VCaP (cell line): Measurements from ENCODE around the gene CCRL2.

ENCODE experiments used
- H3K27ac ChIP-seq: fragments of 450-650 bp; 2 replicates; pipeline ENCODE4 v1.5.1; 2017
- TF ChIP-seq, protein P1 (sequence below): fragments of 450-650 bp; conservative IDR thresholded peaks from 2 replicates; pipeline ENCODE4 v1.5.1; 2017; ENCODE audit warnings: mild to moderate bottlenecking, moderate library complexity

CCRL2 gene

DNA sequence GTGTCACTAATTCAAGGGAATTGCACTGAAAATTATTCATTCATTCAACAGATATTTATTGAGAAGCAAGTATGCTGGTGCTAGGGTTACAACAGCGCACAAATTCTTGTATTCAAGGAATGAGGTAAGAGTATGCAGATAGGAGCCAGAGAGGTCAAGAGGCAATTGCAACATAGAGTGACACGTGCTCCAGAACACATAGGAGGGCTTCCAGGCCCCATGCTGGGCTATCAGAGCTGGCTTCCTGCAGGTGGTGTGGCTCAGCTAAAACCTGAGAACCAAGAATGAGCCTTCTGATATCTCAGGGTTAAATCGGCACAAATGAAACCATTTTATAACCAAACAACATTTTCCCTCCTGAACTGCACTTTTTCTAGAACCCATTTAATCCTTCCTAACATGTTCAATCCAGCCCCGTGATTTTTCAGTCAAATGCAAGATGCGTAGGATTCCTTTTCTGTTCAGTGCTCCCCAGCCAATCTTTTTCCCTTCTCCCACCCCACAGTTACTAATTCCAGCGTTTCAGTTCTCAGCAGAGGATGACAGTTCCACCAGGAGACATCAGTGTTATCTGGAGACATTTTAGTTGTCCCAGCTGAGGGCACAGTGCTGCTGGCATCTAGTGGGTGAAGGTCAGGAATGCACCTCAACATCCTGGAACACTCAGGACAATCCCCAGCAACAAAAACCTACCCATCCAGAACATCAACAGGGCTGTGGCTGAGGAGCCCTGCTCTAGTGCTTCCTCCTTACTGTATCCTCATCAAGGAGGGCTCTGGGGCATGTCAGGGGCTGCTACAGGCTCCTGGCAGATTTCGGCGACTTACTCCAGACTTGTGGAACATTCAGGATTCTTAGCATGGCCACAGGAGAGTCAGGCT, 13.3 kb upstream of the CCRL2 start:
- TF ChIP-seq, protein P1, sequence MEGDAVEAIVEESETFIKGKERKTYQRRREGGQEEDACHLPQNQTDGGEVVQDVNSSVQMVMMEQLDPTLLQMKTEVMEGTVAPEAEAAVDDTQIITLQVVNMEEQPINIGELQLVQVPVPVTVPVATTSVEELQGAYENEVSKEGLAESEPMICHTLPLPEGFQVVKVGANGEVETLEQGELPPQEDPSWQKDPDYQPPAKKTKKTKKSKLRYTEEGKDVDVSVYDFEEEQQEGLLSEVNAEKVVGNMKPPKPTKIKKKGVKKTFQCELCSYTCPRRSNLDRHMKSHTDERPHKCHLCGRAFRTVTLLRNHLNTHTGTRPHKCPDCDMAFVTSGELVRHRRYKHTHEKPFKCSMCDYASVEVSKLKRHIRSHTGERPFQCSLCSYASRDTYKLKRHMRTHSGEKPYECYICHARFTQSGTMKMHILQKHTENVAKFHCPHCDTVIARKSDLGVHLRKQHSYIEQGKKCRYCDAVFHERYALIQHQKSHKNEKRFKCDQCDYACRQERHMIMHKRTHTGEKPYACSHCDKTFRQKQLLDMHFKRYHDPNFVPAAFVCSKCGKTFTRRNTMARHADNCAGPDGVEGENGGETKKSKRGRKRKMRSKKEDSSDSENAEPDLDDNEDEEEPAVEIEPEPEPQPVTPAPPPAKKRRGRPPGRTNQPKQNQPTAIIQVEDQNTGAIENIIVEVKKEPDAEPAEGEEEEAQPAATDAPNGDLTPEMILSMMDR: no peak
- H3K27ac ChIP-seq: no peak overlapping the region

DNA sequence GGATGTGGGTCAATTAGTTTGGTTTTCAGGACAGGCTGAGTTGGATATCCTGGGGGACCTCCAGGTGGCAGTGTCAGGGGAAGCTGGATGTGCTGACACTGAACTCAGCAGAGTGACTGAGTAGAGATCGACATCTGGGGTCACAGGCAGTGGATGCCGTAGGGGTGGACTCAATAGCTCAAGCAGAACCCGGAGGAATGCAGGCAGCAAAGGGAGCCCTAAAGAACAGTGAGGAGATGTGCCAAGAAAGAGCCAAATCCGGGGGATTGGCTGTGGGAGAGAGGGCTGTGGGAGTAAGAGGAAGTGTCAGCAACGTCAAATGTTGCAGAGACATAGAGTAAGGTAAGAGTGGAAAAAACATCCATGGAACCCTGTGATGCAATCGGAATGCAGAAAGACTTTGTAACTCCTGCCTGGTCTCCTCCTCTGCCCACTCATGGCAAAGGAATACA, 11.8 kb upstream of the CCRL2 start:
- TF ChIP-seq, protein P1: no peak; the same call in 1 of the 2 replicates

DNA sequence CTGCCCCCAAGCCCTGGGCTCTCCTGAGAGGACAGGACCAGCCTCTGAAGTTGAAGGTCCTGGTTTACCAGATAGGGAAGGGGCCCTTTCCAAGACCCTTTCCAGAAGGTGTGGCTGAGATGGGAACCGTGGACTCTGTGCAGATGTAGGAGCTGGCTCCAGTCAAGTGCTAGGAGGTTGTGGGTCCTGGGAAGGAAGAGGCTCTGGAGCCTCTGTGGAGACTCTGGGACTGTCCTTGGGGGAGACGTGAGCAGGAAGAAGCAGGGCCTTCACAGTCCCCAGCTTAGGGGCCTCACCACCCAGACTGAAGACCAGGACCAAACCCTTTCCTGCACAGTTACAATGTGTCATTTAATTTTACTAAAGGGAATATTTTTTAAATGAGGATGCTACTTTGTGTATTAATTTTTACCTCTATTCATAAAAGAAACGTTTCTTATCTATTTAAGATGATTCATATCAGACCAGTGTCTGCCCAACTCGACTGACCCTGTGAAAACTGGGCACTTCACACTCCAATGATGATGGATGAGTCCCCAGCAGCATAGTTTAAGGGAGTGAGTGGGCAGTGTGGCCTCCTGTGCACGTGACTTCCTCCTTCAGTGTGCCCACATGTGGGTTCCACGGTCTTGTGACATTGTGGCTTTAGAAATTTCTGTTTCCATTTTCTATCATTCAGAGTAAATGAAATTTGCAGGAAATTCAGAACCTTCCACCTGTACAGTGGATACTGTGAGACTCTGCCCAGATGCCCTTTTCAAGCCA, 11.1 kb upstream of the CCRL2 start:
- TF ChIP-seq, protein P1: no peak
- no peak overlapping the region for H3K27ac ChIP-seq

More for the DNA sequence above, 11.8 kb upstream of the CCRL2 start:
- no peak overlapping the region for H3K27ac ChIP-seq

DNA sequence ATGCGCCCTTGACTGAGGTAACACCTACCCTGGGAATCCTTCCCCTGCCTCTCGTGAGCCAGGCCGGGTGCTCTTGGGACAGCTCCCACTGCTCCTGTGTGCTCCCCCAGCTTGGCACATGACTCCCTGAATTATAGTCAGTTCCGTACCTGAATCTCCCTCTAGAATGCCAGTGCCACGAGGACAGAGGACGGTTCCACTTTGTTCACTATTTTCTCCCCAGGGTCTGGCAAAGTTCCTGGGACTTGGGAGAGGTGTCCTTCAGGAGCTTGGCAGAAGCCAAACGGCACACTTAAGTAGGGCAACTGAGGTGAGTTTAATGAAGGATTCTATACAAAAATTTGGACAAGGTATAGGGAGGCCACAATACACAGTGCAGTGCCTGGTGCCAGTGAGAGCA, 9.9 kb upstream of the CCRL2 start:
- H3K27ac ChIP-seq: no peak overlapping the region
- TF ChIP-seq, protein P1: no peak

DNA sequence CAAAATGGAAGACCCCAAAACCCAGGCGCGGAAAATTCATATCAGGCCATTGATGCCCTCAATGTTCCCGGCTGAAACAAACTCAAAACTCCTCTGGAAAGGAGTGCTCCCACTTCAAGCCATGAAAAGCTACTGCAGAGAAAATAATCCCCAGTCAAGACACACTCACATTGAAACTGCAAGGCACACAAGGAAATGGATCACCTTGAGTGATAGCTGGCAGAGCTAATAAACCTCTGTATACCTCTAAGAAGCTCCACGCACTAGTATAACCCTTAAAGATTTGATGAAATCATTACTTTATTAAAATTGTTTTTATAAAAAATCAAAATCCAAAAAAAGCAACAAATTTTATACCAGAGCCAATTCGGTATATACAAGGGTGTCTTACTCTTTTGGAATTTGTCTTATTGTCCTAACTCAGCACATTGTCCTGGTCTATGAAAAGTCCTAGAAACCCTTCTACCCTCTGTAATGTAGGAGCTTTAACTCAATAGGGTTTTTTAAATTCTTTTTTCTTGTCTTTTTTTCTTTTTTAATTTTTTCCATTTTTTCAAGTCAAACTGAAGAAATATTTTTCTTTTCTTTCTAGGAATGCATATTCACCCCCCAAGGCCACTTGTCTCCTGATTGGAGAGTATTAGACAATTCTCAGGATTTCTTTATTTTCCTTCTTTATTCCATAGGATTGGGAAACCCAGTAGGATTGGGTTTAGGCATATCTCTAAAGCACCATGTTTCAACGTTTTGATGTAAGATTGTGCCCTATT, 8.7 kb upstream of the CCRL2 start:
- TF ChIP-seq, protein P1: no peak
- H3K27ac ChIP-seq: no peak overlapping the region

DNA sequence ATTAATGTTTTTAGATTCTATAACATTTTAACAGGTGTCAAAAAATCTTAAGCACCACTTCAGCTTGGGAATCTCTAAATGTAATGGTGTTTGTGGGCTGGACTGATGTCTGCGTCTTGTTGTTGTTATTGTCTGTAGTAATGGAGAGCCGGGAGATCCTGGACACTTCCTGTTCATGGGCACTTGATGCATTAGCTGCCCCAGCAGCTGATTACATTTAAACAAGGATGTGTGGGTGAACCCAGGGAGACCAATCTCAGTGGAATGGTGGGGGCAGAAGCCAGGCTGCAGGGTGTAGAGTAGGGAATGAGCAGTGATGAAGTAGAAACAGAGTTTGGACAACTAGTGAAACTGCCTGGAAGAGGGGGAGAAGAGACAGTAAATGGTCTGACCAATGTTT, 8.0 kb upstream of the CCRL2 start:
- TF ChIP-seq, protein P1: no peak
- H3K27ac ChIP-seq: no peak overlapping the region

DNA sequence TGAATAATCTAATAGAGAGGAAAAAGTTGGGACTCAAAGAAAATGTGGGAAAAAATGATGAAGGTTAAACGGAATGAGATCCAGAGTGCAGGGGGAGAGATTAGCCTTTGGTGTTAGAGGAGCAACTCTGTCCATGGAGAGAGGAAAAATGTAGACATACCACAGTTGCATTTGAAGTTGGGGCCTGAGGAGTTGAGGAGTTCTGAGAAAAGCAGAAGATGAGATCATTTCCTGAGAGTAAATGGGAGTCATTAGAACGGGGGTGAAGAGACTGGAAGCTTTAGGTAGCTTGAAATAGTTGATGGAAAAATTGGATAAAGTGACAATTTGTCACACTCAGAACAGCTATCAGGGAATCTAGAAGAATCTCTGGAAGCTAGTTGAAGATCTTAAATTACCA, 7.5 kb upstream of the CCRL2 start:
- no peak overlapping the region for H3K27ac ChIP-seq
- TF ChIP-seq, protein P1: no peak
